K562 (cell line): Measurements from ENCODE around the gene CCDC194. TPM values are rescaled to one million over a fixed set of nuclear protein-coding genes. Genes with fewer than 3 reads are reported as not detected.

Source experiments
- CREBBP ChIP-seq: IDR thresholded peaks from one replicate; pipeline ENCODE4 v1.6.1; 2012; ENCODE audit warnings: low read depth, mild to moderate bottlenecking, control low read depth, inconsistent platforms, low read length
- DIDO1 ChIP-seq: fragments of 450-650 bp; IDR thresholded peaks from 2 replicates; pipeline ENCODE4 v1.6.1; 2016; ENCODE audit warnings: low read depth, missing biosample characterization, missing genetic modification characterization
- FIP1L1 ChIP-seq: fragments of 200-400 bp; formaldehyde crosslinking; IDR thresholded peaks from 2 replicates; pipeline ENCODE4 v1.6.1; 2018; ENCODE audit warnings: mild to moderate bottlenecking, low read depth, low read length; ENCODE audit not compliant: poor library complexity, severe bottlenecking
- GTF2F1 ChIP-seq: IDR thresholded peaks from 2 replicates; pipeline ENCODE4 v1.6.1; 2011; ENCODE audit warnings: low read depth, low read length, improper control_type of control experiment
- HDAC6 ChIP-seq: IDR thresholded peaks from 2 replicates; pipeline ENCODE4 v1.6.1; 2012; ENCODE audit warnings: low read depth, mild to moderate bottlenecking, control low read depth, inconsistent platforms, low read length, moderate library complexity
- HNRNPLL ChIP-seq: fragments of 200-400 bp; formaldehyde crosslinking; IDR thresholded peaks from 2 replicates; pipeline ENCODE4 v1.6.1; 2017; ENCODE audit warnings: low read length, low read depth, mild to moderate bottlenecking; ENCODE audit not compliant: poor library complexity, severe bottlenecking
- HSF4 ChIP-seq: fragments of 250-450 bp; sonication (Bioruptor Pico); IDR thresholded peaks from 2 replicates; pipeline ENCODE4 v2.1.2; 2022; ENCODE audit warnings: mild to moderate bottlenecking, moderate library complexity, borderline replicate concordance
- KLF13 ChIP-seq: fragments of 450-650 bp; IDR thresholded peaks from 2 replicates; pipeline ENCODE4 v1.6.1; 2016; ENCODE audit warnings: missing genetic modification characterization, low read depth, mild to moderate bottlenecking, missing compliant biosample characterization, moderate library complexity, borderline replicate concordance
- NCOA6 ChIP-seq: fragments of 450-650 bp; IDR thresholded peaks from 2 replicates; pipeline ENCODE4 v1.6.1; 2017; ENCODE audit warnings: mild to moderate bottlenecking
- RBM15 ChIP-seq: fragments of 200-400 bp; formaldehyde crosslinking; IDR thresholded peaks from 2 replicates; pipeline ENCODE4 v1.6.1; 2018; ENCODE audit warnings: mild to moderate bottlenecking, low read length, moderate library complexity; ENCODE audit not compliant: insufficient read depth
- SP1 ChIP-seq: sonication (generic); formaldehyde crosslinking; IDR thresholded peaks from 2 replicates; pipeline ENCODE4 v1.8.1; 2022; ENCODE audit warnings: mild to moderate bottlenecking, missing genetic modification reagents
- TEAD1 ChIP-seq, 2 experiments: fragments of 450-650 bp in 1 of 2; sonication (generic) in 1 of 2; formaldehyde crosslinking; IDR thresholded peaks; 2 replicates each; pipeline versions ENCODE4 v1.4.0 to v1.8.0; 2020 to 2022; ENCODE audit warnings: mild to moderate bottlenecking in 2 of 2, missing genetic modification reagents in 1 of 2
- ZNF507 ChIP-seq: conservative IDR thresholded peaks from 2 replicates; pipeline ENCODE4 v1.6.1; 2017; ENCODE audit warnings: missing genetic modification characterization, missing compliant biosample characterization
- ZNF699 ChIP-seq: fragments of 250-450 bp; sonication (Bioruptor Pico); IDR thresholded peaks from 2 replicates; pipeline ENCODE4 v1.8.0; 2021; ENCODE audit warnings: mild to moderate bottlenecking, moderate library complexity; ENCODE audit not compliant: insufficient replicate concordance
- ZNF778 ChIP-seq: fragments of 450-650 bp; formaldehyde crosslinking; IDR thresholded peaks from 2 replicates; pipeline ENCODE4 v1.4.0; 2020; ENCODE audit warnings: mild to moderate bottlenecking, moderate library complexity
- ZSCAN29 ChIP-seq: fragments of 450-650 bp; IDR thresholded peaks from 2 replicates; pipeline ENCODE4 v1.6.1; 2017
- polyA plus RNA-seq, 8 experiments: library from polyadenylated mRNA; depleted of rRNA in 4 of 8; stranded (reverse) in 5 of 8; unstranded in 3 of 8; fragments of >200 nt; fragmentation: Nextera tagmentation in 2 of 8; fragmentation: Illumina TruSeq in 1 of 8; extraction: Ambion mirVana in 2 of 8; extraction: Trizol in 1 of 8; gene quantifications; 2 replicates each; pipeline versions ENCODE4 v1.2.1 to v1.2.3, GENCODE V29; 2011 to 2014; ENCODE audit warnings: inconsistent platforms in 1 of 8, missing spikeins in 1 of 8
- total RNA-seq, 7 experiments: library from RNA; depleted of rRNA in 6 of 7; stranded (reverse); fragments of >200 nt in 6 of 7; fragmentation: Illumina TruSeq in 2 of 7; extraction: Trizol in 2 of 7; gene quantifications; 2 replicates each; pipeline versions ENCODE4 v1.2.1 to v1.2.3, GENCODE V29; 2011 to 2021; ENCODE audit warnings: low replicate concordance in 1 of 7
- TF ChIP-seq, protein P1 (sequence below): fragments of 250-450 bp; sonication (Bioruptor Pico); IDR thresholded peaks from 2 replicates; pipeline ENCODE4 v1.4.0; 2020
- TF ChIP-seq, protein P2 (sequence below): fragments of 250-450 bp; sonication (Bioruptor Pico); IDR thresholded peaks from 2 replicates; pipeline ENCODE4 v1.8.0; 2021; ENCODE audit warnings: moderate library complexity, mild to moderate bottlenecking, inconsistent platforms
- TF ChIP-seq, protein P3 (sequence below): sonication (generic); formaldehyde crosslinking; IDR thresholded peaks from 2 replicates; pipeline ENCODE4 v1.8.0; 2022; ENCODE audit warnings: missing genetic modification reagents, mild to moderate bottlenecking, borderline replicate concordance
- TF ChIP-seq, protein P4 (sequence below): fragments of 250-450 bp; sonication (Bioruptor Pico); IDR thresholded peaks from 2 replicates; pipeline ENCODE4 v1.4.0; 2020; ENCODE audit warnings: mild to moderate bottlenecking, moderate library complexity, borderline replicate concordance

CCDC194 gene
- total and polyA plus RNA-seq, 9 of the 15 experiments (the other 6 are each of a cell fraction or from before 2014, with no cell fraction given), result 0.13 to 1.3 (median 0.39) TPM; not detected in 3

DNA sequence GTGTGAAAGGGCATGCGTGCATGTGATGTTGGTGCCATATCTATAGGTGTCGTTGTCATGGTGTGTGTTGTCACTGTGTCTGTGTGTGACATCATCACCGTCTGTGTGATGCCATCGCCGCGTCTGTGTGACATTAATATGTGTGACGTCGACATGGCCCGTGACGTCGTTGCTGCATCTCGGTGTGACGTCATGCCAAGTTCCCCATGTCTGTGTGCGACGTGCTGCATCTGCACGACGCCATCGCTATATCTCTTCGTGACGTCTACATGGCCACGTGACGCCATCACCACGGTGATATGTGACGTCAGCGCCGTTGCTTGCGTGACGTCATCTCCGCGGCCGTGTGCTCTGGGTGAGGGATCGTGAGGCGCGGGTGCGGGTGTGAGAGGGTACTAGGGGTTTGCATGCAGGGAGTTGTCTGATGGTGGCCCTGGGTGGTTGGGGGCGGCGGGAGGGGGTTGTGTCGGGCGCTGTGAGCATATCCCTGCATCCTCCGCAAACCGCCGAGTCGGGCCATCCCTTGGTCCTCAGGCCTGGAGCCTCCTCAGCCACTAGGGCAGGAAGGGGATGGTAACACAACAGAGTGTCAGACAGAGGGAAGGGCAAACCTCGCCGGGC lies 42.1 kb downstream of the CCDC194 start (continued):
- TF ChIP-seq, protein P1, sequence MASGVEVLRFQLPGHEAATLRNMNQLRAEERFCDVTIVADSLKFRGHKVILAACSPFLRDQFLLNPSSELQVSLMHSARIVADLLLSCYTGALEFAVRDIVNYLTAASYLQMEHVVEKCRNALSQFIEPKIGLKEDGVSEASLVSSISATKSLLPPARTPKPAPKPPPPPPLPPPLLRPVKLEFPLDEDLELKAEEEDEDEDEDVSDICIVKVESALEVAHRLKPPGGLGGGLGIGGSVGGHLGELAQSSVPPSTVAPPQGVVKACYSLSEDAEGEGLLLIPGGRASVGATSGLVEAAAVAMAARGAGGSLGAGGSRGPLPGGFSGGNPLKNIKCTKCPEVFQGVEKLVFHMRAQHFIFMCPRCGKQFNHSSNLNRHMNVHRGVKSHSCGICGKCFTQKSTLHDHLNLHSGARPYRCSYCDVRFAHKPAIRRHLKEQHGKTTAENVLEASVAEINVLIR (CRISPR knock-in tag), result peak; percentile 97
- TF ChIP-seq FIP1L1, result no peak
- TF ChIP-seq SP1 (CRISPR knock-in tag), result peak; percentile 84
- no peak for TF ChIP-seq CREBBP
- no peak for TF ChIP-seq RBM15
- TF ChIP-seq, protein P2, sequence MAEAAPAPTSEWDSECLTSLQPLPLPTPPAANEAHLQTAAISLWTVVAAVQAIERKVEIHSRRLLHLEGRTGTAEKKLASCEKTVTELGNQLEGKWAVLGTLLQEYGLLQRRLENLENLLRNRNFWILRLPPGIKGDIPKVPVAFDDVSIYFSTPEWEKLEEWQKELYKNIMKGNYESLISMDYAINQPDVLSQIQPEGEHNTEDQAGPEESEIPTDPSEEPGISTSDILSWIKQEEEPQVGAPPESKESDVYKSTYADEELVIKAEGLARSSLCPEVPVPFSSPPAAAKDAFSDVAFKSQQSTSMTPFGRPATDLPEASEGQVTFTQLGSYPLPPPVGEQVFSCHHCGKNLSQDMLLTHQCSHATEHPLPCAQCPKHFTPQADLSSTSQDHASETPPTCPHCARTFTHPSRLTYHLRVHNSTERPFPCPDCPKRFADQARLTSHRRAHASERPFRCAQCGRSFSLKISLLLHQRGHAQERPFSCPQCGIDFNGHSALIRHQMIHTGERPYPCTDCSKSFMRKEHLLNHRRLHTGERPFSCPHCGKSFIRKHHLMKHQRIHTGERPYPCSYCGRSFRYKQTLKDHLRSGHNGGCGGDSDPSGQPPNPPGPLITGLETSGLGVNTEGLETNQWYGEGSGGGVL (CRISPR knock-in tag), result no peak
- no peak for TF ChIP-seq ZSCAN29
- TF ChIP-seq, protein P3, sequence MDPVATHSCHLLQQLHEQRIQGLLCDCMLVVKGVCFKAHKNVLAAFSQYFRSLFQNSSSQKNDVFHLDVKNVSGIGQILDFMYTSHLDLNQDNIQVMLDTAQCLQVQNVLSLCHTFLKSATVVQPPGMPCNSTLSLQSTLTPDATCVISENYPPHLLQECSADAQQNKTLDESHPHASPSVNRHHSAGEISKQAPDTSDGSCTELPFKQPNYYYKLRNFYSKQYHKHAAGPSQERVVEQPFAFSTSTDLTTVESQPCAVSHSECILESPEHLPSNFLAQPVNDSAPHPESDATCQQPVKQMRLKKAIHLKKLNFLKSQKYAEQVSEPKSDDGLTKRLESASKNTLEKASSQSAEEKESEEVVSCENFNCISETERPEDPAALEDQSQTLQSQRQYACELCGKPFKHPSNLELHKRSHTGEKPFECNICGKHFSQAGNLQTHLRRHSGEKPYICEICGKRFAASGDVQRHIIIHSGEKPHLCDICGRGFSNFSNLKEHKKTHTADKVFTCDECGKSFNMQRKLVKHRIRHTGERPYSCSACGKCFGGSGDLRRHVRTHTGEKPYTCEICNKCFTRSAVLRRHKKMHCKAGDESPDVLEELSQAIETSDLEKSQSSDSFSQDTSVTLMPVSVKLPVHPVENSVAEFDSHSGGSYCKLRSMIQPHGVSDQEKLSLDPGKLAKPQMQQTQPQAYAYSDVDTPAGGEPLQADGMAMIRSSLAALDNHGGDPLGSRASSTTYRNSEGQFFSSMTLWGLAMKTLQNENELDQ (CRISPR knock-in tag), result no peak
- TF ChIP-seq GTF2F1, result peak; percentile 28; the same call in 1 of the 2 replicates
- no peak for TF ChIP-seq HNRNPLL
- peak in 1 of 2 experiments; percentile 37; a peak in 1 of 4 replicates for TF ChIP-seq TEAD1 (CRISPR knock-in tag; IDR thresholded peaks at IDR 0.05)
- peak; percentile 11; the same call in 1 of the 2 replicates for TF ChIP-seq DIDO1 (tag)
- no peak for TF ChIP-seq ZNF507 (tag)
- no peak for TF ChIP-seq HSF4 (CRISPR knock-in tag)
- TF ChIP-seq ZNF699, result no peak
- TF ChIP-seq, protein P4, sequence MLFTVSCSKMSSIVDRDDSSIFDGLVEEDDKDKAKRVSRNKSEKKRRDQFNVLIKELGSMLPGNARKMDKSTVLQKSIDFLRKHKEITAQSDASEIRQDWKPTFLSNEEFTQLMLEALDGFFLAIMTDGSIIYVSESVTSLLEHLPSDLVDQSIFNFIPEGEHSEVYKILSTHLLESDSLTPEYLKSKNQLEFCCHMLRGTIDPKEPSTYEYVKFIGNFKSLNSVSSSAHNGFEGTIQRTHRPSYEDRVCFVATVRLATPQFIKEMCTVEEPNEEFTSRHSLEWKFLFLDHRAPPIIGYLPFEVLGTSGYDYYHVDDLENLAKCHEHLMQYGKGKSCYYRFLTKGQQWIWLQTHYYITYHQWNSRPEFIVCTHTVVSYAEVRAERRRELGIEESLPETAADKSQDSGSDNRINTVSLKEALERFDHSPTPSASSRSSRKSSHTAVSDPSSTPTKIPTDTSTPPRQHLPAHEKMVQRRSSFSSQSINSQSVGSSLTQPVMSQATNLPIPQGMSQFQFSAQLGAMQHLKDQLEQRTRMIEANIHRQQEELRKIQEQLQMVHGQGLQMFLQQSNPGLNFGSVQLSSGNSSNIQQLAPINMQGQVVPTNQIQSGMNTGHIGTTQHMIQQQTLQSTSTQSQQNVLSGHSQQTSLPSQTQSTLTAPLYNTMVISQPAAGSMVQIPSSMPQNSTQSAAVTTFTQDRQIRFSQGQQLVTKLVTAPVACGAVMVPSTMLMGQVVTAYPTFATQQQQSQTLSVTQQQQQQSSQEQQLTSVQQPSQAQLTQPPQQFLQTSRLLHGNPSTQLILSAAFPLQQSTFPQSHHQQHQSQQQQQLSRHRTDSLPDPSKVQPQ, result no peak
- no peak for TF ChIP-seq NCOA6
- no peak for TF ChIP-seq KLF13
- no peak for TF ChIP-seq HDAC6
- TF ChIP-seq ZNF778 (CRISPR knock-in tag), result no peak
